A549 (cell line): ENCODE measurements around the gene NFE2L3. TPM values are rescaled to one million over a fixed set of nuclear protein-coding genes. Genes with fewer than 3 reads are reported as not detected.
"Not testable (repeated sequence)": the region's sequence is repeated elsewhere in the genome, so short reads cannot be mapped to it uniquely, and the experiment has no call there.

Source experiments
- ATAC-seq, 2 experiments: fragments of 200-7000 bp in 1 of 2; fragments of >200 bp in 1 of 2; cut with Nextera tagmentation in 1 of 2; cut with Tn5 transposase in 1 of 2; 3 replicates each; pipeline versions ENCODE4 v1.8.0 to v1.9.1; 2018 to 2020; ENCODE audit warnings: mild to moderate bottlenecking in 1 of 2, moderate library complexity in 1 of 2
- CTCF ChIA-PET: fragments of 300-600 bp; sonication (Branson Sonifier 250); formaldehyde crosslinking; extraction: SDS; loops from one replicate; lab custom pipeline; 2021; ENCODE audit warnings: antibody characterized with exemption, inconsistent platforms; lab: Yijun Ruan, JAX
- POLR2A ChIA-PET: fragments of 350-600 bp; formaldehyde crosslinking; extraction: SDS; loops from one replicate; lab custom pipeline; 2021; ENCODE audit warnings: antibody characterized with exemption, inconsistent platforms; lab: Yijun Ruan, JAX
- DNase-seq, 2 experiments: peaks; one replicate each; pipeline versions ENCODE4 v3.0.0 to v3.0.0-alpha.2; 2011 to 2016; ENCODE audit warnings: low read depth in 1 of 2, low spot score in 1 of 2
- FAIRE-seq: peaks from 2 replicates; lab custom pipeline; 2011; peaks lifted over from hg19 to GRCh38; lab: Jason Lieb, UNC
- H3K27ac ChIP-seq, 2 experiments: fragments of >200 bp; sonication (Bioruptor Twin); formaldehyde crosslinking; 3 replicates each; pipeline ENCODE4 v1.5.1; 2016 to 2017
- H3K4me1 ChIP-seq: fragments of >200 bp; sonication (Bioruptor Twin); formaldehyde crosslinking; 3 replicates; pipeline ENCODE4 v1.6.1; 2016
- H3K4me2 ChIP-seq: fragments of >200 bp; sonication (Bioruptor Twin); formaldehyde crosslinking; 3 replicates; pipeline ENCODE4 v1.6.1; 2016
- H3K4me3 ChIP-seq: fragments of >200 bp; sonication (Bioruptor Twin); formaldehyde crosslinking; 3 replicates; pipeline ENCODE4 v1.5.1; 2016
- H3K9me3 ChIP-seq: fragments of >200 bp; sonication (Bioruptor Twin); formaldehyde crosslinking; 3 replicates; pipeline ENCODE4 v1.6.1; 2016
- ATOH8 ChIP-seq: fragments of 250-450 bp; sonication (Bioruptor Pico); IDR thresholded peaks from 2 replicates; pipeline ENCODE4 v1.5.0; 2020; ENCODE audit warnings: low read depth, mild to moderate bottlenecking, moderate library complexity
- BCL3 ChIP-seq: fragments of >200 bp; sonication (Bioruptor Twin); formaldehyde crosslinking; IDR thresholded peaks from 3 replicates; pipeline ENCODE4 v1.6.1; 2016
- BHLHE40 ChIP-seq: IDR thresholded peaks from 2 replicates; pipeline ENCODE4 v1.6.1; 2012; ENCODE audit warnings: low read depth, low read length, inconsistent platforms
- CBX8 ChIP-seq: fragments of 200-600 bp; sonication (generic); IDR thresholded peaks from 2 replicates; pipeline ENCODE4 v1.6.1; 2016
- EP300 ChIP-seq, 2 experiments: fragments of >200 bp; sonication (Bioruptor Twin); formaldehyde crosslinking; IDR thresholded peaks; 2 replicates in 1 of 2; 3 replicates in 1 of 2; pipeline ENCODE4 v1.6.1; 2016 to 2017
- ESRRA ChIP-seq: fragments of 150-350 bp; IDR thresholded peaks from 2 replicates; pipeline ENCODE4 v1.6.1; 2014; ENCODE audit warnings: mild to moderate bottlenecking, low read length, borderline replicate concordance
- FOSB ChIP-seq: fragments of 250-450 bp; sonication (Bioruptor Pico); IDR thresholded peaks from 2 replicates; pipeline ENCODE4 v1.5.0; 2020; ENCODE audit warnings: mild to moderate bottlenecking, moderate library complexity
- HOXA7 ChIP-seq: fragments of 250-450 bp; sonication (Bioruptor Pico); IDR thresholded peaks from 2 replicates; pipeline ENCODE4 v1.5.0; 2020; ENCODE audit warnings: mild to moderate bottlenecking, moderate library complexity
- JUN ChIP-seq, 2 experiments: fragments of >200 bp; sonication (Bioruptor Twin); formaldehyde crosslinking; IDR thresholded peaks; 2 replicates in 1 of 2; 3 replicates in 1 of 2; pipeline ENCODE4 v1.6.1; 2016 to 2017
- NPAS2 ChIP-seq: fragments of 250-450 bp; sonication (Bioruptor Pico); IDR thresholded peaks from 2 replicates; pipeline ENCODE4 v1.8.0; 2022; ENCODE audit warnings: mild to moderate bottlenecking, moderate library complexity, borderline replicate concordance
- POLR2AphosphoS2 ChIP-seq: conservative IDR thresholded peaks from 2 replicates; pipeline ENCODE4 v1.6.1; 2012; ENCODE audit warnings: low read length, improper control_type of control experiment, inconsistent platforms
- RARB ChIP-seq: fragments of 250-450 bp; sonication (Bioruptor Pico); IDR thresholded peaks from 2 replicates; pipeline ENCODE4 v1.8.0; 2021; ENCODE audit warnings: mild to moderate bottlenecking, moderate library complexity
- RFX5 ChIP-seq: fragments of 450-650 bp; IDR thresholded peaks from 2 replicates; pipeline ENCODE4 v1.7.1; 2014; ENCODE audit warnings: antibody characterized with exemption, mild to moderate bottlenecking, moderate library complexity
- TFCP2L1 ChIP-seq: fragments of 250-450 bp; sonication (Bioruptor Pico); IDR thresholded peaks from 2 replicates; pipeline ENCODE4 v1.5.0; 2021; ENCODE audit warnings: mild to moderate bottlenecking
- WGBS: methylation state at CpG from one replicate; pipeline ENCODE4 v1.1.6; 2017; ENCODE audit errors: missing lambda C conversion rate; 5-methylcytosine and 5-hydroxymethylcytosine counted together
- polyA plus RNA-seq, 4 experiments: library from polyadenylated mRNA; depleted of rRNA in 3 of 4; stranded (reverse); fragments of >200 nt; fragmentation: RNase III in 1 of 4; extraction: RNeasy Plus Mini Kit Qiagen cat#74134 plus additional on column Dnase treatment in 1 of 4; gene quantifications; 2 replicates in 3 of 4; 3 replicates in 1 of 4; pipeline ENCODE4 v1.2.3, GENCODE V29; 2011 to 2017
- TF ChIP-seq, protein P1 (sequence below): fragments of 200-600 bp; sonication (generic); IDR thresholded peaks from 2 replicates; pipeline ENCODE4 v1.6.1; 2016; ENCODE audit warnings: antibody characterized with exemption, mild to moderate bottlenecking, moderate library complexity
- TF ChIP-seq, protein P2 (sequence below): fragments of 450-650 bp; IDR thresholded peaks from 2 replicates; pipeline ENCODE4 v1.6.1; 2014; ENCODE audit warnings: antibody characterized with exemption

NFE2L3 gene
- polyA plus RNA-seq, 2 of the 4 experiments (the other 2 are of a cell fraction) = 4.9 to 11.4 TPM

GRCh38 chr7:26183545-26184280 is 31.7 kb downstream of the NFE2L3 start (continued):
- TF ChIP-seq, protein P1, sequence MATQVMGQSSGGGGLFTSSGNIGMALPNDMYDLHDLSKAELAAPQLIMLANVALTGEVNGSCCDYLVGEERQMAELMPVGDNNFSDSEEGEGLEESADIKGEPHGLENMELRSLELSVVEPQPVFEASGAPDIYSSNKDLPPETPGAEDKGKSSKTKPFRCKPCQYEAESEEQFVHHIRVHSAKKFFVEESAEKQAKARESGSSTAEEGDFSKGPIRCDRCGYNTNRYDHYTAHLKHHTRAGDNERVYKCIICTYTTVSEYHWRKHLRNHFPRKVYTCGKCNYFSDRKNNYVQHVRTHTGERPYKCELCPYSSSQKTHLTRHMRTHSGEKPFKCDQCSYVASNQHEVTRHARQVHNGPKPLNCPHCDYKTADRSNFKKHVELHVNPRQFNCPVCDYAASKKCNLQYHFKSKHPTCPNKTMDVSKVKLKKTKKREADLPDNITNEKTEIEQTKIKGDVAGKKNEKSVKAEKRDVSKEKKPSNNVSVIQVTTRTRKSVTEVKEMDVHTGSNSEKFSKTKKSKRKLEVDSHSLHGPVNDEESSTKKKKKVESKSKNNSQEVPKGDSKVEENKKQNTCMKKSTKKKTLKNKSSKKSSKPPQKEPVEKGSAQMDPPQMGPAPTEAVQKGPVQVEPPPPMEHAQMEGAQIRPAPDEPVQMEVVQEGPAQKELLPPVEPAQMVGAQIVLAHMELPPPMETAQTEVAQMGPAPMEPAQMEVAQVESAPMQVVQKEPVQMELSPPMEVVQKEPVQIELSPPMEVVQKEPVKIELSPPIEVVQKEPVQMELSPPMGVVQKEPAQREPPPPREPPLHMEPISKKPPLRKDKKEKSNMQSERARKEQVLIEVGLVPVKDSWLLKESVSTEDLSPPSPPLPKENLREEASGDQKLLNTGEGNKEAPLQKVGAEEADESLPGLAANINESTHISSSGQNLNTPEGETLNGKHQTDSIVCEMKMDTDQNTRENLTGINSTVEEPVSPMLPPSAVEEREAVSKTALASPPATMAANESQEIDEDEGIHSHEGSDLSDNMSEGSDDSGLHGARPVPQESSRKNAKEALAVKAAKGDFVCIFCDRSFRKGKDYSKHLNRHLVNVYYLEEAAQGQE = 0 out of 2 replicates have a peak, but pooled peaks have one; percentile 8
- TF ChIP-seq BCL3 (no peak), BHLHE40 (no peak), RFX5 (no peak), TFCP2L1 (CRISPR knock-in tag) (no peak), EP300 (IDR thresholded peaks at IDR 0.05) (no peak), ESRRA (no peak), JUN (IDR thresholded peaks at IDR 0.05) (peak in 1 of 2 experiments; percentile 33; a peak in 1 of 5 replicates)

GRCh38 chr7:26184281-26185101 is 32.5 kb downstream of the NFE2L3 start:
- peaks cover 77% of the 10 kb centered on the region for H3K4me1 ChIP-seq
- ATAC-seq (peak in 1 of 2 experiments; percentile 3; a peak in 3 of 6 replicates), FAIRE-seq (peak; percentile 70)
- 42% methylated on average over 4 of the region's 4 CpGs for WGBS
- not testable (repeated sequence) for DNase-seq, H3K4me3 ChIP-seq, H3K9me3 ChIP-seq
- ChIA-PET CTCF (interaction anchor here (0.8 to 1.8 kb wide), 3 partner anchors 14 to 33 kb away, joined by 3 to 4 read pairs (median 3); no protein-coding TSS in a partner anchor), POLR2A (interaction anchor here (0.6 kb wide), 1 partner anchor 24 kb away, joined by 4 read pairs; no protein-coding TSS in a partner anchor)
- H3K4me2 ChIP-seq = peak overlapping the region; percentile 33
- H3K27ac ChIP-seq = peak overlapping the region; percentile 34 to 59; a peak in 4 of 6 replicates
- TF ChIP-seq RARB (peak; percentile 39; the same call in 1 of the 2 replicates), ATOH8 (CRISPR knock-in tag) (peak; percentile 39; the same call in 1 of the 2 replicates), HOXA7 (peak; percentile 6; the same call in 1 of the 2 replicates)

DNA sequence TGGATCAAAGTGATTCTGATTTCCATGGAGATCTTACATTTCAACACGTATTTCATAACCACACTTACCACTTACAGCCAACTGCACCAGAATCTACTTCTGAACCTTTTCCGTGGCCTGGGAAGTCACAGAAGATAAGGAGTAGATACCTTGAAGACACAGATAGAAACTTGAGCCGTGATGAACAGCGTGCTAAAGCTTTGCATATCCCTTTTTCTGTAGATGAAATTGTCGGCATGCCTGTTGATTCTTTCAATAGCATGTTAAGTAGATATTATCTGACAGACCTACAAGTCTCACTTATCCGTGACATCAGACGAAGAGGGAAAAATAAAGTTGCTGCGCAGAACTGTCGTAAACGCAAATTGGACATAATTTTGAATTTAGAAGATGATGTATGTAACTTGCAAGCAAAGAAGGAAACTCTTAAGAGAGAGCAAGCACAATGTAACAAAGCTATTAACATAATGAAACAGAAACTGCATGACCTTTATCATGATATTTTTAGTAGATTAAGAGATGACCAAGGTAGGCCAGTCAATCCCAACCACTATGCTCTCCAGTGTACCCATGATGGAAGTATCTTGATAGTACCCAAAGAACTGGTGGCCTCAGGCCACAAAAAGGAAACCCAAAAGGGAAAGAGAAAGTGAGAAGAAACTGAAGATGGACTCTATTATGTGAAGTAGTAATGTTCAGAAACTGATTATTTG is 33.3 kb downstream of the NFE2L3 start:
- DNase-seq = no peak
- TF ChIP-seq JUN (IDR thresholded peaks at IDR 0.05) = no peak
- TF ChIP-seq, protein P2, sequence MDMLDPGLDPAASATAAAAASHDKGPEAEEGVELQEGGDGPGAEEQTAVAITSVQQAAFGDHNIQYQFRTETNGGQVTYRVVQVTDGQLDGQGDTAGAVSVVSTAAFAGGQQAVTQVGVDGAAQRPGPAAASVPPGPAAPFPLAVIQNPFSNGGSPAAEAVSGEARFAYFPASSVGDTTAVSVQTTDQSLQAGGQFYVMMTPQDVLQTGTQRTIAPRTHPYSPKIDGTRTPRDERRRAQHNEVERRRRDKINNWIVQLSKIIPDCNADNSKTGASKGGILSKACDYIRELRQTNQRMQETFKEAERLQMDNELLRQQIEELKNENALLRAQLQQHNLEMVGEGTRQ = no peak
- TF ChIP-seq CBX8 = no peak
- TF ChIP-seq HOXA7 = 0 out of 2 replicates have a peak, but pooled peaks have one; percentile 41
- TF ChIP-seq NPAS2 = no peak
- TF ChIP-seq POLR2AphosphoS2 = peak; percentile 95
- TF ChIP-seq FOSB (CRISPR knock-in tag) = 0 out of 2 replicates have a peak, but pooled peaks have one; percentile 35
- WGBS = 88% methylated on average over 10 of the region's 10 CpGs
- H3K9me3 ChIP-seq = no peaks in the 10 kb centered on the region
- POLR2A ChIA-PET = interaction anchor here (0.6 kb wide), 1 partner anchor 24 kb away, joined by 4 read pairs; no protein-coding TSS in a partner anchor
- H3K4me2 ChIP-seq = peak overlapping the region; percentile 7; the same call in 2 of the 3 replicates
- ATAC-seq = peak in 1 of 2 experiments; percentile 1; a peak in 3 of 6 replicates
- peak overlapping the region in 1 of 2 experiments; percentile 23; a peak in 1 of 6 replicates for H3K27ac ChIP-seq
- H3K4me3 ChIP-seq = no peak overlapping the region
- CTCF ChIA-PET = interaction anchor here (0.8 to 1.8 kb wide), 2 partner anchors 13 to 34 kb away, joined by 3 to 4 read pairs; no protein-coding TSS in a partner anchor
- FAIRE-seq = peak; percentile 23
- peaks cover 84% of the 10 kb centered on the region for H3K4me1 ChIP-seq
